RKO (cell line): ENCODE data around the gene NLRP7.
"Not testable (repeated sequence)": the region's sequence is repeated elsewhere in the genome, so short reads cannot be mapped to it uniquely, and the experiment has no call there.

Source experiments
- DNase-seq: peaks from one replicate; pipeline ENCODE4 v3.0.0-alpha.2; 2016; ENCODE audit warnings: low spot score

The NLRP7 gene

GRCh38 chr19:54947381-54947780 is at the start of gene NLRP7:
Gene NLRP7 (minus strand): TSS chr19:54947530.
- DNase-seq, result no peak

GRCh38 chr19:54995561-54995960 is 48.2 kb upstream of the NLRP7 start:
- no peak for DNase-seq

- DNase-seq, result not testable (repeated sequence)
These were observed 42.2 kb upstream of the NLRP7 start for GRCh38 chr19:54989531-54989930.

- not testable (repeated sequence) for DNase-seq
These were observed 35.2 kb upstream of the NLRP7 start for GRCh38 chr19:54982562-54982961.

GRCh38 chr19:54973229-54974090 is 26.1 kb upstream of the NLRP7 start:
- not testable (repeated sequence) for DNase-seq

GRCh38 chr19:54971446-54971845 is 24.1 kb upstream of the NLRP7 start:
- not testable (repeated sequence) for DNase-seq

GRCh38 chr19:54969647-54970046 is 22.3 kb upstream of the NLRP7 start:
- DNase-seq, result no peak

GRCh38 chr19:54967611-54968010 is 20.3 kb upstream of the NLRP7 start:
- no peak for DNase-seq

GRCh38 chr19:54965055-54965454 is 17.7 kb upstream of the NLRP7 start:
- not testable (repeated sequence) for DNase-seq

- DNase-seq, result no peak
These were observed 12.5 kb upstream of the NLRP7 start for GRCh38 chr19:54959840-54960239.

- no peak for DNase-seq
These were observed 8.0 kb upstream of the NLRP7 start for GRCh38 chr19:54955376-54955775.

- DNase-seq, result not testable (repeated sequence)
These were observed 6.0 kb upstream of the NLRP7 start for GRCh38 chr19:54953345-54953713.

GRCh38 chr19:54952591-54953344 is 5.4 kb upstream of the NLRP7 start:
- peak; percentile 71 for DNase-seq

GRCh38 chr19:54950580-54950979 is 3.2 kb upstream of the NLRP7 start:
- DNase-seq, result not testable (repeated sequence)

- DNase-seq, result no peak
These were observed 2.1 kb upstream of the NLRP7 start for GRCh38 chr19:54949412-54949811.

- DNase-seq, result not testable (repeated sequence)
These were observed 3.5 kb downstream of the NLRP7 start for GRCh38 chr19:54943772-54944361.

GRCh38 chr19:54939538-54939937 is 7.8 kb downstream of the NLRP7 start:
- DNase-seq, result not testable (repeated sequence)

GRCh38 chr19:54938906-54939305 is 8.4 kb downstream of the NLRP7 start:
- DNase-seq, result no peak

GRCh38 chr19:54937926-54938325 is 9.4 kb downstream of the NLRP7 start:
- no peak for DNase-seq

GRCh38 chr19:54928299-54928698 is 19.0 kb downstream of the NLRP7 start:
- DNase-seq, result peak; percentile 26

- no peak for DNase-seq
These were observed 24.1 kb downstream of the NLRP7 start for GRCh38 chr19:54923276-54923675.

- no peak for DNase-seq
These were observed 26.2 kb downstream of the NLRP7 start for GRCh38 chr19:54921082-54921481.
